IMR-90 (cell line): ENCODE measurements around the gene PLEKHB1.
A peak's percentile ranks its signal among the peaks of the same experiment; 100 is the strongest.

Experiments used
- CEBPB ChIP-seq: IDR thresholded peaks from 2 replicates; pipeline ENCODE4 v1.6.1; 2012; ENCODE audit warnings: low read depth, low read length, improper control_type of control experiment
- CHD1 ChIP-seq: IDR thresholded peaks from 2 replicates; pipeline ENCODE4 v1.6.1; 2012; ENCODE audit warnings: low read depth, low read length, improper control_type of control experiment
- MAZ ChIP-seq: IDR thresholded peaks from 2 replicates; pipeline ENCODE4 v1.6.1; 2012; ENCODE audit warnings: low read depth, mild to moderate bottlenecking, low read length, improper control_type of control experiment, moderate library complexity, borderline replicate concordance
- MXI1 ChIP-seq: IDR thresholded peaks from 2 replicates; pipeline ENCODE4 v1.6.1; 2012; ENCODE audit warnings: low read depth, mild to moderate bottlenecking, low read length, moderate library complexity, borderline replicate concordance
- POLR2A ChIP-seq: IDR thresholded peaks from 2 replicates; pipeline ENCODE4 v1.6.1; 2012; ENCODE audit warnings: mild to moderate bottlenecking, low read depth, low read length
- RAD21 ChIP-seq: IDR thresholded peaks from 2 replicates; pipeline ENCODE4 v1.6.1; 2012; ENCODE audit warnings: low read length, improper control_type of control experiment
- RFX5 ChIP-seq: IDR thresholded peaks from 2 replicates; pipeline ENCODE4 v1.8.0; 2012; ENCODE audit warnings: low read depth, mild to moderate bottlenecking, low read length, moderate library complexity
- SMC3 ChIP-seq: fragments of 150-350 bp; IDR thresholded peaks from 2 replicates; pipeline ENCODE4 v1.6.1; 2016; ENCODE audit warnings: low read depth, mild to moderate bottlenecking, antibody characterized with exemption, low read length, moderate library complexity
- TF ChIP-seq, protein P1 (sequence below): conservative IDR thresholded peaks from 2 replicates; pipeline ENCODE4 v1.5.1; 2012; ENCODE audit warnings: mild to moderate bottlenecking, low read depth, low read length, improper control_type of control experiment
- TF ChIP-seq, protein P2 (sequence below): fragments of 150-350 bp; IDR thresholded peaks from 2 replicates; pipeline ENCODE4 v1.6.1; 2017; ENCODE audit warnings: mild to moderate bottlenecking, antibody characterized with exemption, low read length, low read depth

- TF ChIP-seq MAZ (peak; percentile 91), POLR2A (no peak), RAD21 (peak; percentile 25; the same call in 1 of the 2 replicates), MXI1 (peak; percentile 77; the same call in 1 of the 2 replicates), CEBPB (no peak), CHD1 (no peak), RFX5 (no peak), SMC3 (peak; percentile 21; the same call in 1 of the 2 replicates)
- TF ChIP-seq, protein P1, sequence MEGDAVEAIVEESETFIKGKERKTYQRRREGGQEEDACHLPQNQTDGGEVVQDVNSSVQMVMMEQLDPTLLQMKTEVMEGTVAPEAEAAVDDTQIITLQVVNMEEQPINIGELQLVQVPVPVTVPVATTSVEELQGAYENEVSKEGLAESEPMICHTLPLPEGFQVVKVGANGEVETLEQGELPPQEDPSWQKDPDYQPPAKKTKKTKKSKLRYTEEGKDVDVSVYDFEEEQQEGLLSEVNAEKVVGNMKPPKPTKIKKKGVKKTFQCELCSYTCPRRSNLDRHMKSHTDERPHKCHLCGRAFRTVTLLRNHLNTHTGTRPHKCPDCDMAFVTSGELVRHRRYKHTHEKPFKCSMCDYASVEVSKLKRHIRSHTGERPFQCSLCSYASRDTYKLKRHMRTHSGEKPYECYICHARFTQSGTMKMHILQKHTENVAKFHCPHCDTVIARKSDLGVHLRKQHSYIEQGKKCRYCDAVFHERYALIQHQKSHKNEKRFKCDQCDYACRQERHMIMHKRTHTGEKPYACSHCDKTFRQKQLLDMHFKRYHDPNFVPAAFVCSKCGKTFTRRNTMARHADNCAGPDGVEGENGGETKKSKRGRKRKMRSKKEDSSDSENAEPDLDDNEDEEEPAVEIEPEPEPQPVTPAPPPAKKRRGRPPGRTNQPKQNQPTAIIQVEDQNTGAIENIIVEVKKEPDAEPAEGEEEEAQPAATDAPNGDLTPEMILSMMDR = peak; percentile 16; the same call in 1 of the 2 replicates
- TF ChIP-seq, protein P2, sequence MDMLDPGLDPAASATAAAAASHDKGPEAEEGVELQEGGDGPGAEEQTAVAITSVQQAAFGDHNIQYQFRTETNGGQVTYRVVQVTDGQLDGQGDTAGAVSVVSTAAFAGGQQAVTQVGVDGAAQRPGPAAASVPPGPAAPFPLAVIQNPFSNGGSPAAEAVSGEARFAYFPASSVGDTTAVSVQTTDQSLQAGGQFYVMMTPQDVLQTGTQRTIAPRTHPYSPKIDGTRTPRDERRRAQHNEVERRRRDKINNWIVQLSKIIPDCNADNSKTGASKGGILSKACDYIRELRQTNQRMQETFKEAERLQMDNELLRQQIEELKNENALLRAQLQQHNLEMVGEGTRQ = no peak
Measured at GRCh38 chr11:73597956-73598718, 48.2 kb upstream of the PLEKHB1 start, which contains the start of gene FAM168A.
